Hepatocyte (in vitro differentiated cells): ENCODE results near the gene ERMARD. TPM values are rescaled to one million over a fixed set of nuclear protein-coding genes. Genes with fewer than 3 reads are reported as not detected.

Experiments used
- DNase-seq: peaks from one replicate; pipeline ENCODE4 v3.0.0-alpha.2; 2016; ENCODE audit warnings: low spot score
- H2AFZ ChIP-seq: fragments of 200-600 bp; sonication (generic); 2 replicates; pipeline ENCODE4 v1.6.0; 2016; ENCODE audit warnings: antibody characterized with exemption, mild to moderate bottlenecking
- H3K27ac ChIP-seq: fragments of 200-600 bp; sonication (generic); 2 replicates; pipeline ENCODE4 v1.5.1; 2016; ENCODE audit warnings: mild to moderate bottlenecking
- H3K27me3 ChIP-seq: fragments of 200-600 bp; sonication (generic); 2 replicates; pipeline ENCODE4 v1.6.1; 2016
- H3K36me3 ChIP-seq: fragments of 200-600 bp; sonication (generic); replicated peaks from 2 replicates; pipeline ENCODE4 v1.5.1; 2016; ENCODE audit warnings: low read depth; ENCODE audit not compliant: insufficient read depth
- H3K4me1 ChIP-seq: fragments of 200-600 bp; sonication (generic); 2 replicates; pipeline ENCODE4 v1.5.1; 2016; ENCODE audit warnings: mild to moderate bottlenecking, moderate library complexity; ENCODE audit not compliant: insufficient read depth
- H3K4me2 ChIP-seq: fragments of 200-600 bp; sonication (generic); 2 replicates; pipeline ENCODE4 v1.6.0; 2016
- H3K4me3 ChIP-seq: fragments of 200-600 bp; sonication (generic); 2 replicates; pipeline ENCODE4 v1.5.1; 2016; ENCODE audit warnings: mild to moderate bottlenecking
- H3K79me2 ChIP-seq: fragments of 200-600 bp; sonication (generic); 2 replicates; pipeline ENCODE4 v1.6.0; 2017; ENCODE audit warnings: mild to moderate bottlenecking
- H3K9me2 ChIP-seq: fragments of 200-600 bp; sonication (generic); replicated peaks from 2 replicates; pipeline ENCODE4 v1.6.0; 2017; ENCODE audit warnings: mild to moderate bottlenecking; ENCODE audit not compliant: insufficient read depth
- H3K9me3 ChIP-seq: fragments of 200-600 bp; sonication (generic); 2 replicates; pipeline ENCODE4 v1.5.1; 2016; ENCODE audit warnings: low read depth, mild to moderate bottlenecking
- H4K20me1 ChIP-seq: fragments of 200-600 bp; sonication (generic); 2 replicates; pipeline ENCODE4 v1.6.0; 2016; ENCODE audit warnings: mild to moderate bottlenecking; ENCODE audit not compliant: insufficient read depth, poor library complexity, severe bottlenecking
- CTCF ChIP-seq: fragments of 200-600 bp; sonication (generic); IDR thresholded peaks from 2 replicates; pipeline ENCODE4 v1.5.1; 2016; ENCODE audit warnings: antibody characterized with exemption, mild to moderate bottlenecking; ENCODE audit not compliant: poor library complexity
- EZH2 ChIP-seq: fragments of 200-600 bp; sonication (generic); IDR thresholded peaks from 2 replicates; pipeline ENCODE4 v1.6.1; 2016; ENCODE audit warnings: antibody characterized with exemption, mild to moderate bottlenecking, borderline replicate concordance
- EZH2phosphoT487 ChIP-seq: fragments of 200-600 bp; sonication (generic); IDR thresholded peaks from one replicate; pipeline ENCODE4 v1.6.1; 2018; ENCODE audit warnings: antibody characterized with exemption, mild to moderate bottlenecking, low read depth, moderate library complexity; ENCODE audit not compliant: unreplicated experiment, severe bottlenecking
- WGBS: methylation state at CpG from one replicate; pipeline ENCODE4 v1.1.6; 2016; ENCODE audit warnings: low lambda C conversion rate; ENCODE audit errors: missing lambda C conversion rate; 5-methylcytosine and 5-hydroxymethylcytosine counted together
- polyA plus RNA-seq: library from polyadenylated mRNA; unstranded; fragments of >200 nt; fragmentation: Nextera tagmentation; extraction: Ambion mirVana; gene quantifications from 2 replicates; pipeline ENCODE4 v1.2.1, GENCODE V29; 2016
- total RNA-seq: library from RNA; depleted of rRNA; stranded (reverse); fragments of >200 nt; gene quantifications from 2 replicates; pipeline ENCODE4 v1.2.3, GENCODE V29; 2014

ERMARD gene
- total and polyA plus RNA-seq, 2 experiments from 2014 or later, result 22.7 to 27.4 TPM

- peaks cover 15% of the 10 kb centered on the region for H3K4me1 ChIP-seq
- peak within 1 kb of the TSS; percentile 87 for H2AFZ ChIP-seq
- H3K27me3 ChIP-seq, result no peaks in the 10 kb centered on the region
- peaks cover 39% of the 10 kb centered on the region for H3K79me2 ChIP-seq
- H3K4me3 ChIP-seq, result peak within 1 kb of the TSS; percentile 89
- TF ChIP-seq EZH2phosphoT487, result no peak
- no peak for TF ChIP-seq CTCF
- TF ChIP-seq EZH2, result no peak
- no peaks in the 10 kb centered on the region for H3K9me2 ChIP-seq
- WGBS, result 2% methylated on average over 47 of the region's 89 CpGs
- no peaks in the 10 kb centered on the region for H3K36me3 ChIP-seq
- no peaks in the 10 kb centered on the region for H3K9me3 ChIP-seq
- DNase-seq, result peak; percentile 88
- H3K27ac ChIP-seq, result peak within 1 kb of the TSS; percentile 100
- peak within 1 kb of the TSS; percentile 93 for H3K4me2 ChIP-seq
- H4K20me1 ChIP-seq, result peaks cover 32% of the 10 kb centered on the region
These were observed 26.8 kb upstream of the ERMARD start, which contains the start of gene PHF10 for GRCh38 chr6:169724494-169725124. Gene PHF10 (minus strand): TSS chr6:169724500. CDS start chr6:169723931, 569 bp downstream.

- Histone ChIP-seq H4K20me1 (peaks cover 24% of the 10 kb centered on the region), H3K27ac (peak overlapping the region; percentile 100), H3K4me3 (peak overlapping the region; percentile 89), H3K9me2 (no peaks in the 10 kb centered on the region), H3K36me3 (no peaks in the 10 kb centered on the region), H3K4me2 (peak overlapping the region; percentile 89), H3K9me3 (no peaks in the 10 kb centered on the region), H3K79me2 (peaks cover 31% of the 10 kb centered on the region), H2AFZ (peak overlapping the region; percentile 87), H3K27me3 (no peaks in the 10 kb centered on the region), H3K4me1 (peaks cover 15% of the 10 kb centered on the region)
- 13% methylated on average over 29 of the region's 29 CpGs for WGBS
- DNase-seq, result peak; percentile 82
- no peak for TF ChIP-seq EZH2
- no peak for TF ChIP-seq CTCF
- TF ChIP-seq EZH2phosphoT487, result no peak
These were observed 26.0 kb upstream of the ERMARD start for GRCh38 chr6:169725125-169726048.

GRCh38 chr6:169726049-169726400 lies 25.4 kb upstream of the ERMARD start:
- Histone ChIP-seq H3K27me3 (no peaks in the 10 kb centered on the region), H3K4me2 (peak overlapping the region; percentile 89), H4K20me1 (peaks cover 18% of the 10 kb centered on the region), H3K27ac (peak overlapping the region; percentile 100), H3K9me2 (no peaks in the 10 kb centered on the region), H3K4me1 (peaks cover 15% of the 10 kb centered on the region), H3K9me3 (no peaks in the 10 kb centered on the region), H3K4me3 (no peak overlapping the region), H3K36me3 (no peaks in the 10 kb centered on the region), H3K79me2 (peaks cover 25% of the 10 kb centered on the region), H2AFZ (no peak overlapping the region)
- DNase-seq, result no peak
- WGBS, result 100% methylated on average over 1 of the region's 1 CpG
- TF ChIP-seq EZH2 (no peak), CTCF (no peak), EZH2phosphoT487 (no peak)
